Hepatocyte (in vitro differentiated cells): ENCODE data around the gene FLAD1.

Source experiments
- EZH2 ChIP-seq: fragments of 200-600 bp; sonication (generic); IDR thresholded peaks from 2 replicates; pipeline ENCODE4 v1.6.1; 2016; ENCODE audit warnings: antibody characterized with exemption, mild to moderate bottlenecking, borderline replicate concordance
- TF ChIP-seq, protein P1 (sequence below): fragments of 200-600 bp; sonication (generic); IDR thresholded peaks from 2 replicates; pipeline ENCODE4 v1.5.1; 2016; ENCODE audit warnings: antibody characterized with exemption, mild to moderate bottlenecking; ENCODE audit not compliant: poor library complexity

DNA sequence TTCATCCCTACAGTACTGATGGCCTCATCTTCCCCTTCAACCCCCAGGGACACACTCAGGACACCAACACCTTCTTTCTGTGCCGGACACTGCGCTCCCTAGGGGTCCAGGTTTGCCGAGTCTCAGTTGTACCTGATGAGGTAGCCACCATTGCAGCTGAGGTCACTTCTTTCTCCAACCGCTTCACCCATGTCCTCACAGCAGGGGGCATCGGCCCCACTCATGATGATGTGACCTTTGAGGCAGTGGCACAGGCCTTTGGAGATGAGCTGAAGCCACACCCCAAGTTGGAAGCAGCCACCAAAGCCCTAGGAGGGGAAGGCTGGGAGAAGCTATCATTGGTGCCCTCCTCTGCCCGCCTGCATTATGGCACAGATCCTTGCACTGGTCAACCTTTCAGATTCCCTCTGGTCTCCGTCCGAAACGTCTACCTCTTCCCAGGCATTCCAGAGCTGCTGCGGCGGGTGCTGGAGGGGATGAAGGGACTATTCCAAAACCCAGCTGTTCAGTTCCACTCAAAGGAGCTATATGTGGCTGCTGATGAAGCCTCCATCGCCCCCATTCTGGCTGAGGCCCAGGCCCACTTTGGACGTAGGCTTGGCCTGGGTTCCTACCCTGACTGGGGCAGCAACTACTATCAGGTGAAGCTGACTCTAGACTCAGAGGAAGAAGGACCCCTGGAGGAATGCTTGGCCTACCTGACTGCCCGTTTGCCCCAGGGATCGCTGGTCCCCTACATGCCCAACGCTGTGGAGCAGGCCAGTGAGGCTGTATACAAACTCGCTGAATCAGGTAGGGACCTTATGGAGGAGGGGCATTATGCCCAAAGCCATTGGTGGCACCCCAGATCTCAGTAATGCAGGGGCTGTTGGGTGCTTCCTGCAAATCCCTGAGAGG, 5.2 kb downstream of the FLAD1 start:
- TF ChIP-seq, protein P1, sequence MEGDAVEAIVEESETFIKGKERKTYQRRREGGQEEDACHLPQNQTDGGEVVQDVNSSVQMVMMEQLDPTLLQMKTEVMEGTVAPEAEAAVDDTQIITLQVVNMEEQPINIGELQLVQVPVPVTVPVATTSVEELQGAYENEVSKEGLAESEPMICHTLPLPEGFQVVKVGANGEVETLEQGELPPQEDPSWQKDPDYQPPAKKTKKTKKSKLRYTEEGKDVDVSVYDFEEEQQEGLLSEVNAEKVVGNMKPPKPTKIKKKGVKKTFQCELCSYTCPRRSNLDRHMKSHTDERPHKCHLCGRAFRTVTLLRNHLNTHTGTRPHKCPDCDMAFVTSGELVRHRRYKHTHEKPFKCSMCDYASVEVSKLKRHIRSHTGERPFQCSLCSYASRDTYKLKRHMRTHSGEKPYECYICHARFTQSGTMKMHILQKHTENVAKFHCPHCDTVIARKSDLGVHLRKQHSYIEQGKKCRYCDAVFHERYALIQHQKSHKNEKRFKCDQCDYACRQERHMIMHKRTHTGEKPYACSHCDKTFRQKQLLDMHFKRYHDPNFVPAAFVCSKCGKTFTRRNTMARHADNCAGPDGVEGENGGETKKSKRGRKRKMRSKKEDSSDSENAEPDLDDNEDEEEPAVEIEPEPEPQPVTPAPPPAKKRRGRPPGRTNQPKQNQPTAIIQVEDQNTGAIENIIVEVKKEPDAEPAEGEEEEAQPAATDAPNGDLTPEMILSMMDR, result no peak
- no peak for TF ChIP-seq EZH2
